Small intestine (tissue), 7 donors: ENCODE results near the gene FRMD4A. TPM values are rescaled to one million over a fixed set of nuclear protein-coding genes. Genes with fewer than 3 reads are reported as not detected.
"Not testable (repeated sequence)": the region's sequence is repeated elsewhere in the genome, so short reads cannot be mapped to it uniquely, and the experiment has no call there.

Experiments
- DNase-seq, 2 donors: peaks; one replicate each; pipeline versions ENCODE4 v3.0.0 to v3.0.0-alpha.2; 2013
- FAIRE-seq: peaks from 2 replicates; lab custom pipeline; 2012; peaks lifted over from hg19 to GRCh38; lab: Jason Lieb, UNC
- H3K27ac ChIP-seq, 3 donors: one replicate each; pipeline ENCODE4 v1.5.1; 2013; ENCODE audit warnings: low read length in 2 of 3, mild to moderate bottlenecking in 2 of 3, control low read depth in 1 of 3, inconsistent platforms in 1 of 3, low read depth in 1 of 3, moderate library complexity in 1 of 3
- H3K27me3 ChIP-seq, 3 donors: one replicate each; pipeline ENCODE4 v1.6.1; 2013; ENCODE audit warnings: low read length in 3 of 3, inconsistent platforms in 1 of 3; ENCODE audit not compliant: control insufficient read depth in 3 of 3, insufficient read depth in 3 of 3
- H3K36me3 ChIP-seq, 3 donors: one replicate each; pipeline ENCODE4 v1.6.1; 2013; ENCODE audit warnings: low read length in 3 of 3, inconsistent platforms in 1 of 3, low read depth in 1 of 3, mild to moderate bottlenecking in 1 of 3, moderate library complexity in 1 of 3; ENCODE audit not compliant: control insufficient read depth in 3 of 3, insufficient read depth in 2 of 3
- H3K4me1 ChIP-seq, 3 donors: one replicate each; pipeline ENCODE4 v1.6.1; 2013; ENCODE audit warnings: low read length in 2 of 3, inconsistent platforms in 1 of 3, low read depth in 1 of 3, mild to moderate bottlenecking in 1 of 3, moderate library complexity in 1 of 3; ENCODE audit not compliant: control insufficient read depth in 3 of 3, insufficient read depth in 2 of 3
- H3K4me3 ChIP-seq, 3 donors: one replicate each; pipeline ENCODE4 v1.5.1; 2013; ENCODE audit warnings: low read length in 3 of 3, control low read depth in 1 of 3, inconsistent platforms in 1 of 3, low read depth in 1 of 3, mild to moderate bottlenecking in 1 of 3, moderate library complexity in 1 of 3
- H3K9me3 ChIP-seq, 2 donors: one replicate each; pipeline ENCODE4 v1.6.1; 2013; ENCODE audit warnings: low read depth in 1 of 2, low read length in 1 of 2; ENCODE audit not compliant: control insufficient read depth in 2 of 2, insufficient read depth in 1 of 2
- WGBS, 3 donors: extraction: QIAGEN DNeasy Blood & Tissue Kit; methylation state at CpG; one replicate each; pipeline ENCODE4 v1.1.7; 2013; 5-methylcytosine and 5-hydroxymethylcytosine counted together
- polyA plus RNA-seq, 4 donors: library from polyadenylated mRNA; stranded (reverse) in 3 of 4; unstranded in 1 of 4; fragments of 200-250 nt in 3 of 4; fragments of 120-200 nt in 1 of 4; gene quantifications; one replicate each; pipeline versions ENCODE4 v1.2.1 to v1.2.3, GENCODE V29; 2013
- donor health status: healthy with polysubstance abuse.
- donor health status: control.
- donor health status: control.
- donor health status: Bipolar disorder and iron deficiency.
- donor health status: healthy.

The FRMD4A gene
- polyA plus RNA-seq, 4 donors, result 0.45 to 16.9 (median 6.2) TPM

DNA sequence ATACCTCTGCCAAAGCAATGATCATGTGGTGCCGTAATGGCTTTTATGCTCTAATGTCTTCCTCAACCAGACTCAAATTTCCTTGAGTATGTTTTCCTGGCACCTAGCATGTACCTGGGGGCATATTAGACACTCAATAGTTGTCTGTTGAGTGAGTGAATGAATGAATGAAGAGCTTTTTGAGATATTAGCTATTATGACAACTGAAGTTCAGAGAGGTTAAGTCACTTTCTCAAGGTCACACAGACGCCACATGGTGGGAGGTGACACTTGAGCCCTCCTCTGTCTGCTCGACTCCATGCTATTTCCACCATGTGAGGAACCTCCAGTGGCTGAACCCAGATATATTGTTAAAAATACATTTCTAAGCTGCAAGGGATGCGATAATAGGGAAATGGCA, 611.9 kb downstream of the FRMD4A start:
- DNase-seq (no peak), FAIRE-seq (no peak)
- H3K4me1 ChIP-seq, result peaks cover 0 to 3% (median 3%) of the 10 kb centered on the region in 3 donors
- H3K9me3 ChIP-seq, result peaks cover 0 to 5% of the 10 kb centered on the region in 2 donors
- H3K36me3 ChIP-seq, result no peaks in the 10 kb centered on the region
- no peak overlapping the region for H3K4me3 ChIP-seq
- WGBS, 3 donors, result 80 to 90% (median 84%) methylated on average over 4 of the region's 4 CpGs
- H3K27me3 ChIP-seq, result no peaks in the 10 kb centered on the region
- H3K27ac ChIP-seq, result peak overlapping the region in 2 of 3 donors; percentile 25 to 50

DNA sequence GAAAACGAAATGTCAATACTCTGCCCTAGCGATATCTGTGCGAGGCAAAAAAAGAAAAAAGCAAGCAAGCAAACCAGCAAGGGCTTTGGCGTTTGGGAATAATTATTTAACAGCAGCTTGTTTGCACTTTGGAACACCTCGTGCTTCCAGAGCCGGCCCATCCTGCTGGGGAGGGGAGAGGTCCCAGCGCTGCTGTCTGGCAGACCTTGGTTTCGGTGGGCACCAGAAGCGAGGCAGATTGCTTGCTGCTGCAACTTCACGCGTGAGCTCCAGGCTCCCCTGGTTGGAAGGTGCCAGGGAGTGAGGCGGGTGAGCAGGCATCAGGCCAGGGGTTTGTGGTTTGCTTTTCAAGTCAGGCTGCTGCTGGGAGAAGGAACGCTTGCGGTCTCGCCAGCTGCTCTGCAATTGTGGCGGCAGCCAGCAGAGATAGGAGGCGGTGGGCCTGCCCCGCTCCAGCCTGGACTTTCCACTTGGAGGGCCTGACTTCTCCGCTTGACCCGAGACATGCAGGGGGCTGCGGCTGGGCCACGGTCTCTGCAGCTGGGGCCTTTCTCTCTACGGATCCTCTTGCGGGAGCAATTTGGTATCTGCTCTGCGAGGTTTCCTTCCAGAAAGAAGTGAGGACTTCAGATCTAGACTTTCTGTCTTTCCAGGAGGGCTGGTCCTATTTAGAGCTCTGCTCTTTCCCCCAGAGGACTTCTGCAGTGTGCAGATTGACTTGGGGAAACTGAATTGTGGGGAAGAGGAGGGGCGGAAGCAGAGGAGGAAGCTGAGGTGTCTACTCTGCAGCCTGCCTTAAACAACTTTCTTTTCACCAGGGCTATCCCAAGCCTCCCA, 612.6 kb downstream of the FRMD4A start:
- 2 to 19% (median 6%) methylated on average over 22 to 26 of the region's 26 CpGs for WGBS, 3 donors

DNA sequence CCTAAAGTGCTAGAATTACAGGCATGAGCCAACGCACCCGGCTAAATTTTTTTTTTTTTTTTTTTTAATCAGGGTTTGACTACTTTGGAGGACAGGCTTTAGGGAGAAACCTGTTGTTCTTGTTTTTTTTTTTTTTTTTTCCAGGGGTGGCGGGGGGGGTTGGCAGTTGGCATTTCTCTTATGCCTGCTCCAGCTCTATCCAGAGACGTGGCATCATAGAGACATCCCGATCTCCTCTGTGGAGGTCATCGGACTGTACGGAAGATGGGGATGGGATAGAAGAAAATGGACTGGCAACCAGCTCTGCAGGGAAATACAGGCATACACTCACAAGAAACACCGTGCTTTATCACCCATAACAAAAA, 613.2 kb downstream of the FRMD4A start:
- Histone ChIP-seq H3K27ac (peak overlapping the region in 1 of 3 donors; percentile 50), H3K4me3 (peak overlapping the region in 1 of 3 donors; percentile 25), H3K4me1 (peaks cover 0 to 3% (median 3%) of the 10 kb centered on the region in 3 donors), H3K36me3 (no peaks in the 10 kb centered on the region), H3K27me3 (no peaks in the 10 kb centered on the region), H3K9me3 (peaks cover 0 to 5% of the 10 kb centered on the region in 2 donors)
- WGBS, 3 donors, result 8 to 53% (median 41%) methylated on average over 8 of the region's 8 CpGs
- no peak for FAIRE-seq
- peak in 1 of 2 donors; percentile 5 for DNase-seq

More for the DNA sequence above, 612.6 kb downstream of the FRMD4A start:
- Histone ChIP-seq H3K4me1 (peaks cover 0 to 3% (median 3%) of the 10 kb centered on the region in 3 donors), H3K36me3 (no peaks in the 10 kb centered on the region), H3K27ac (peak overlapping the region in 2 of 3 donors; percentile 47 to 50), H3K9me3 (peaks cover 0 to 5% of the 10 kb centered on the region in 2 donors), H3K4me3 (peak overlapping the region in 2 of 3 donors; percentile 4 to 25), H3K27me3 (no peaks in the 10 kb centered on the region)
- FAIRE-seq (no peak), DNase-seq (peak; percentile 42 to 73)

DNA sequence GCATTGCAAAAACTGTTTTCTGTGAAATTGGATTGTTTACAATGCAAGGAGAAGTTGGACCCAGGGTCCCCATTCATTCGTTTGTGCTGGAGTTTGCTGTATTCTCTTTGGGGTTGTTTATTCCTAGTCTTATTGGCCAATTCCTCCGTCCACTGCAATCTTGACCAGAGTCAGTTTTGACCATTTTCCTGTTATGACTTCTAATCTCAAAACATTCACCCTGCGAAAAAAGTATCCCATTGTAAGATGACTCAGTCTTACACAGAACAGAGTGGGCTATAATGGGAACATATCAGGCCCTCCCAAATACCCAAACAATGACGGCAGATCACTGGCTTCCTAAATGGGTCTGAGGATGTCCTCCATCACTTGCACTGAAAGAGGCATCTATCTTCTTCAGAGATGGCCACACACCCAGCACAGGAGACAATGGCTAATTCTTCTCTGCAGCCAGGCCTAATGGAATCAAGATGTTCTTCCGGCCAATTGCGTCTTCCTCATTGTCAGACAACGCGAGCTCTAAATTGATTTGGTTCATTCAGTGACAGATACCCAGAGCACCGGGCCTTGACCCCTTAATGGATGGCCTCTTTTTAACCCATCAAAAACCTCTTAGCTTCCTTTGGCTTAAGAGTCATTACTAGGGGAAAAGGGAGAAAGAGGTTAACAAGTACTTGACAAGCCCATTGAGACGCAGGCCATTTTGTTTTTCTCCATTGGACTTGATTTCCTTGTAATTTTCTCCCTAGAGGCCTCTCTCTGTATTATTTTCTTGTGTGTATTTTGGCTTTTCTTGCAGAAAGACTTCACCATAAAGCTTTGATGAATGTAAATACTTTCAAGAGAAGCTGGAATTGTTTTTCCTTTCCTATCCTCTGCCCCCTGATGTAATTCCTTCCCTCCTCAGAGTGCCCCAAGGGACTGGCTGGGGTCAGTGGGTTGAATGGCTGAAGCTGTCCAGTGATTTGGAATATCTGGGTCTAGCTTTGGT, 614.3 kb downstream of the FRMD4A start:
- Histone ChIP-seq H3K27ac (peak overlapping the region in 1 of 3 donors; percentile 14), H3K4me1 (peaks cover 0 to 3% (median 3%) of the 10 kb centered on the region in 3 donors), H3K4me3 (no peak overlapping the region), H3K36me3 (no peaks in the 10 kb centered on the region), H3K27me3 (no peaks in the 10 kb centered on the region), H3K9me3 (peaks cover 0 to 5% of the 10 kb centered on the region in 2 donors)
- no peak for DNase-seq
- WGBS, 3 donors, result 74 to 90% (median 82%) methylated on average over 10 of the region's 10 CpGs
- FAIRE-seq, result no peak

DNA sequence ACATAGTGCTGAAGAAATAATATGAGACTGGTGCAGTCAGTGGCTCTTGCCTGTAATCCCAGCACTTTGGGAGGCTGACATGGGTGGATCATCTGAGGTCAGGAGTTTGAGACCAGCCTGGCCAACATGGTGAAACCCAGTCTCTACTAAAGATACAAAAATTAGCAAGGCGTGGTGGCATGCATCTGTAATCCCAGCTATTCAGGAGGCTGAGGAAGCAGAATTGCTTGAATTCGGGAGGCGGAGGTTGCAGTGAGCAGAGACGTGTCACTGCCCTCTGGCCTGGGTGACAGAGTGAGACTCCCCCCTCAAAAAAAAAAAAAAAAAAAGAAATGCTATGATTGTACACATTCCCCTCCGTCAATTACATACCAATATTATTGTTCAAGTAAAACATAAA, 615.1 kb downstream of the FRMD4A start:
- FAIRE-seq, H3K9me3 ChIP-seq, H3K27me3 ChIP-seq, H3K4me3 ChIP-seq, DNase-seq, H3K36me3 ChIP-seq, H3K4me1 ChIP-seq, H3K27ac ChIP-seq: not testable (repeated sequence)
- 83 to 91% (median 90%) methylated on average over 5 of the region's 5 CpGs for WGBS, 3 donors

DNA sequence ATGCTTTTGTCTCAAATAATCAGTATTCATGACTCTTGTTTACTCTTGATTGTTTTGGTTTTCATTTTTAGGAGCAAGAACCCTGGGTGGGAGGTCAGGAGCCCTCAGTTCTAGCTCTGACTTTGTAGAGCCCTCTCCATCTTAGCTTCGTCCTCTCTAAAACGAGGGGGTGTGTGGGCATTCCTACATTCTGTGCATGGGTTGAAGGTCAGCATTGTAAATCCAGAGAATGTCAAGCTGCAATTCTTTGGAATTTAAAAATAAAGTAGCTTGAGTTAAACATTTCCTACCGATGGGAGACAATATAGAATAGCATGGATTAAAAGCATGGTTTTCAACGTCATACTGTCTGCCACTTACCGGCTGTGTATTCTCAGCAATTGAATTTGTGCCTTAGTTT, 615.6 kb downstream of the FRMD4A start:
- H3K27ac ChIP-seq, result no peak overlapping the region
- no peaks in the 10 kb centered on the region for H3K36me3 ChIP-seq
- FAIRE-seq (no peak), DNase-seq (no peak)
- H3K4me3 ChIP-seq, result no peak overlapping the region
- H3K4me1 ChIP-seq, result peaks cover 0 to 3% (median 3%) of the 10 kb centered on the region in 3 donors
- no peaks in the 10 kb centered on the region for H3K27me3 ChIP-seq
- 79 to 88% (median 87%) methylated on average over 5 of the region's 5 CpGs for WGBS, 3 donors
- no peaks in the 10 kb centered on the region for H3K9me3 ChIP-seq

DNA sequence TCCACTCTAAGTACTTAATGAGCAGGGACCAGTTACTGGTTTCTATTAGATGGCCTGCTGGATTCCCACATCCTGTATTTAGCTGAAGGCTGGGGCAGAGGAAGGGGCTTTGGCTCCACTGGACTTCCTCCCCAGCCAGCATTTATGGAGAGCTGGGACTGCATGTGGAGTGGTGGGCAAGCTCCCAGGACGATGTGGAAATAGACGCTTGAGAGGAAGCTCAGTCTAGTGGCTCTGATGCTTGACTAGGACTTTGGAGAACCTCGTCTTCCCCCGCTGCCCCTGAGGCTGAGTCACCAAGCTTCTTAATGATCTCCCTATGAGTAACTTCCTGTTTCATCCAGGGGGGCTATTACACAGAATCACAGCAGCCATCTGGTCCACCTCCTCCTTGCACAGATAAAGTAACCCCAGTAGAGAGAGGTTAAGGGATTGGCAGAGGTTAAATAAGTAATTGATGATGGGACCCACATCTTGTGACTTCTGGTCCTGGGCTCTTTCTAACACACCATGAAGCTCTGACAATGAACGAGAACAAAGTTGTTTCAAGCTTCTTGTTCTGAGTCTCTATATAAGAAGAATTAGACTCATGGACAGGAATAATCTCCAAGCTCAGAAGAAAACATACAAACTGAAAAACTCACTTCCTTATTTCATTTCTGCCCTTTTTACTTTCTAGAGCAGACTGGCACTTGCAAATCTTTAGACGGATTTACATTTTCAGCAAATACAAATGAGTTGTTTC, 617.7 kb downstream of the FRMD4A start:
- DNase-seq, result peak; percentile 14 to 45
- Histone ChIP-seq H3K27ac (peak overlapping the region in 2 of 3 donors; percentile 8 to 71), H3K4me1 (peaks cover 0 to 8% (median 0%) of the 10 kb centered on the region in 3 donors), H3K9me3 (no peaks in the 10 kb centered on the region), H3K4me3 (no peak overlapping the region), H3K36me3 (no peaks in the 10 kb centered on the region), H3K27me3 (no peaks in the 10 kb centered on the region)
- 38 to 61% (median 60%) methylated on average over 6 of the region's 6 CpGs for WGBS, 3 donors
- no peak for FAIRE-seq
